EL (cell line): ENCODE results near the gene CHMP5.

Source experiments
- DNase-seq: peaks from one replicate; pipeline ENCODE4 v3.0.0-alpha.2; 2016

Gene CHMP5

DNA sequence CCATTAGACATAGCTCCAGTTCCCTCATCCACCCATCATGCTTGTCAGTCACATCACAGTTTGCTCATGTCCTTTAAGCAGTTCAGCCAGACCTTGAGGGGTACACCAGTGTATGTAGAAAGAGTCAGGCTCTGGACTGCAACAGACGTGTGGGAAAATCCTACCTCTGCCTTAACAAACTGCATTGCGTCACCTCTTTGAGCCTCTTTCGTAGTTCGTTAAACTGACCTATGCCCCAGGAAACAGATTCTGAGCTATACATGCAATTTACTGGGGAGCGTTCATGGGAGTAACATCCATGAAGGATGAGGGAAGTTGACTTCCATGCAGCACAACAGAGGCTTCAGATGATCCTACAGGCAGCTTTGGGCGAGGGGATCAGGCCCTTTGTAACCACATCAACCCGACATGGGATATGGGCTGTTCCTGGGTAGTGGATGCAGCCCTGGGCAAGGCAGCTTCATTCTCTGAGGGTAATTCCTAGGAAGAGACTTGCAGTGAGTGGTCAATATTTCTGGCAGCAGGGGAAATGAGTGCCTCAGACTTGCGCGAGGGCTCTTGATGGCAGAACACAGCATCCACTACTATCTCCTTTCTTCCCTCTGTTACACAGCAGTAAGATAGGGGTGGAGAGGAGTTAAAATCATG lies 20.6 kb upstream of the CHMP5 start:
- no peak for DNase-seq

DNA sequence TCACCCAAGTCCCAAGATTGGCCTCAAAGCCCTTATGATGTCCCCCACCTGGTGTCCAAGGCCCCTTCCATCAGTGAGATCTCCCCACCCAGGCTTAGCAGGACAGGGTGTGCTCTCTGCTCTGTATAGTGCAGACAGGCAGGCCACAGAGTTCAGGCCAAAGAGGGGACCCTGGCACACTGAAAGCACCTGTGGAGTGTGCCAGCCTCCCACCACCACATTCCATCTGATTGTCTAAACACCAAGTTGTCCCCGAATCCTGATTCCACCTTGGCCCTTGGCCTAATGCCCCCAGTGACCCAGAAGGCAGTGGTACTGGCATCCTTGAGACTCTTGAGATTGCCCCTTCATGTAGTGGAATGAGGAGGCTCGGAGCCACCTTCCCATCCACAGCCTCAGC lies 19.5 kb upstream of the CHMP5 start:
- no peak for DNase-seq

DNA sequence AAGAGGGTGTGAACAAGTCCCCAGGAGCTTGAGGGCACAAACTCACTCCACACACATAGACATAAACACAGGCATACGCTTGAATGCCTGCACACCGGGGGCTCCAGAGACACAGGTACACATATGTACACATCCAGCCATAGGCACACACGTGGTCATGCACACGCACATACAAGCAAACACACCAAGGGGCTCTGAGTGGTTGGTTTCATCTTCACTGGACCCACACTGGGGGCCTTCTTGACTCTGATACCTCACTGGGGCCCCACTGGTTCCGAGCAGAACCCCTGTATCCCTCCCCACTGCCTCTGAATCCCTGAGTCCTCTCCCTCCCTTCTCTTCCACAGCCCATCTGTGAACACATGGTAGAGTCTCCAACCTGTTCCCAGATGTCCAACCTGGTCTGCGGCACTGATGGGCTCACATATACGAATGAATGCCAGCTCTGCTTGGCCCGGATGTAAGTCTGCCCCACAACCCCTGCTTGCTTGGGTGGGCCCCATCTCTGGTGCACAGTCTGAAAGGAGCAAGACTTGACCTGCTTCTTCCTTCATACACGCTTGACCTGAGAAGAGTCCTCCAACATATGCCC lies 18.5 kb upstream of the CHMP5 start:
- DNase-seq: no peak

DNA sequence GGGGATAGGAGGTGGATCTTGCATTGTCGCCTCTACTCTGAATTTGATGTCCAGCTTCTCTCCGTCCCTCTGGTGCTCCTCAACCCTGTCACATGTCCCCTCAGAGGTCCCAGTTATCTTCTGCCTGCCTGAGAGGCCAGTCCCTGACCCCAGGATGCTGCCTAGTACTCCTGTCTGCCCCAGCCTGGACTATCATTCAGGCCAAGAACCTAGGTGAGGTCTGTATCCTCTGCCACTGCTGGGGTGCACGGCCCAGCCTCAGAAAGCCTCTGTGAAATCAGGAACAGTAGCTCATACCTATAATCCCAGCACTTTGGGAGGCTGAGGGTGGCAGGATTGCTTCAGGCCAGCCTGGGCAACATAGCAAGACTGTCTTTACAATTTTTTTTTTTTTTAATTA lies 16.2 kb upstream of the CHMP5 start:
- DNase-seq: no peak

- no peak for DNase-seq
Measured at GRCh38 chr9:33249087-33249658, 15.7 kb upstream of the CHMP5 start.

DNA sequence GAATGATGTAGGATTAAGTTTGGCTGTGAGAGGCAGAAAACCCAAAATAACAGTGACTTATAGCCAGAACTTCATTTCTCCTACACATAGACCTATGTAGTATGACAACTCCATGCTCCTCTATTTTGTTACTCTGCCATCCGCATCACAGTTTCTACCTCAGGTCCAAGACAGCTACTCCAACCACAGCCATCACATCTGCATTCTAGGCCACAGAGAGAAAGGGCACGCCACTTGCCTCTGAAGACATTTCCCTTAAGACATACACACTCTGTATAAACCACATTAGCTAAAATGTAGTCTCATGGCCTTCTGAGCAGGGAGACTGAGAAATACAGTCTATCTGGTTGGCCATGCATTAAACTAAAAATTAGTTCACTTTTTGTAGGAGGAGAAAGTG lies 14.9 kb upstream of the CHMP5 start:
- DNase-seq: no peak

GRCh38 chr9:33250458-33250995 lies 14.3 kb upstream of the CHMP5 start:
- DNase-seq: peak; percentile 57

DNA sequence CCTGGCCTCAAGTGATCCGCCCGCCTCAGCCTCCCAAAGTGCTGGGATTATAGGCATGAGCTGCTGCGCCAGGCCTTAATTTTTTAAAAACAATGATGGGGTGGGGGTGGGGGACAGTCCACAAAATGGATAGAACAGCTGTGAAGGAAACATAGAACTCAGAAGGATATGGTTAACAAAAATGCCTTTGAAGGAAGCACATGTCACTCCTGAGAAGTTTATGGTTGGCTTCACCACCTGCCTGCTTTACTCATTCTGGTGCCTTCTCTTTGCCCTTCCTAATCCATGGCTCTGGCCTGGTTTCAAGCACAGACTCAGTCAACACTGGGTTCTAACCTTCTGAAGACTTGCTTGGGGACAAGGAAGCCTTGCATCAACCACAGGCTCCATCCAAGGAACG lies 10.6 kb upstream of the CHMP5 start:
- DNase-seq: no peak

DNA sequence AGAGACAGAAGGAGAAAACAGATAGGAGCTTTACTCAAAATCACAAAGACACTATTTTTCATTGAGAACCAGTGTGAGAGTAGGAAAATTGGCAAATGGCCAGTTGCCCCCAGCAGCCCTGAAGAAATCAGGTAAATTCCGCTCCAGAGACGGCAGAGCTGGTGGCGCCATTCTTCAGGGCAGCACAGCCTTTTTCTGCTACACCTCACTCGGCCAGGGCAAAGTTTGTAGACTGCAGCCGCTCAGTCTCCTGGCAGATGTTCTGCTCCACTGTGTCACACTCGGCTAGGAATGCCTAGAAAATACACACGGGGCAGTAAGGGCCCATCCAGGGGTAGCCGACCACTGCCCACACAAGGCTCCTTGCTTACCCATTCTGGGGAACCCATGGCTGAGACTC lies 9.8 kb upstream of the CHMP5 start:
- no peak for DNase-seq

- DNase-seq: no peak
Measured at GRCh38 chr9:33255471-33255870, 9.4 kb upstream of the CHMP5 start.

DNA sequence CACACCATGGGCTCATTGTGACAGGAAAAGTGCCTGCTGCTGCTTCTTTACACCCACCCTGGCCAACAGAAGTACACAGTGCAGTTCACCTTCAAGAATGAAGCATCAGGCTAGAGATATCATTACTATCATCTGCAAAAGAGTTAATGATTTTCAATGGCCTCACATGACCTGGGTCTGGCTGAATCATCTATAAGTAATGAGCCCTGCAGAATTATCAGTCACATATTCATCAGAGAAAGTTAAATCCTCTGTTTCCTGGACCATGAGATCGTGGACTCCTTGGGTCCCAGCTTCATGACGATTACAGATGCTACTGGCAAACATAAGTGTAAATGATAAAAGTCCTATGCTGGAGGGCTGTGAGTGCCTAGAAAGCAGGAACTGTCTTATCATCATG lies 8.6 kb upstream of the CHMP5 start:
- DNase-seq: no peak

- DNase-seq: no peak
Measured at GRCh38 chr9:33257276-33257675, 7.6 kb upstream of the CHMP5 start.

DNA sequence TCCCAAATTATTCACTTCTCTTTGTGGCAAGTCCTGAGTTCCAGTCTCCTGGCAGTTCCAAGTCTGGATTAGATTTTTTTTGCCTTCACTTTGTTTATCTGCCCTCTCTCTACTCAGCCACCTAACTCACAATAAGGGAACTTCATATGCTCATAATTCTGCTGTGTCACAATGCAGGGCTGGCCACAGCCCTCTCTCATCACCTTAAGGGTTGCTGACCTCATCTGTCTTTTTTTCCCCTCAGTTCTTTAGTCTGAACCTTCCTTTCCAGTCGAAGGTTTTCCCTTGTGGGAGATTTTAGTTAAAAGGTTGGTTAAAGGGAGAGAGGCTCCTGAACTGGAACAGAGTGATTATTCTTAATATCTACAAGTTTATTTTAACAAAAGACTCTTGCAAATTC lies 4.5 kb upstream of the CHMP5 start:
- no peak for DNase-seq

DNA sequence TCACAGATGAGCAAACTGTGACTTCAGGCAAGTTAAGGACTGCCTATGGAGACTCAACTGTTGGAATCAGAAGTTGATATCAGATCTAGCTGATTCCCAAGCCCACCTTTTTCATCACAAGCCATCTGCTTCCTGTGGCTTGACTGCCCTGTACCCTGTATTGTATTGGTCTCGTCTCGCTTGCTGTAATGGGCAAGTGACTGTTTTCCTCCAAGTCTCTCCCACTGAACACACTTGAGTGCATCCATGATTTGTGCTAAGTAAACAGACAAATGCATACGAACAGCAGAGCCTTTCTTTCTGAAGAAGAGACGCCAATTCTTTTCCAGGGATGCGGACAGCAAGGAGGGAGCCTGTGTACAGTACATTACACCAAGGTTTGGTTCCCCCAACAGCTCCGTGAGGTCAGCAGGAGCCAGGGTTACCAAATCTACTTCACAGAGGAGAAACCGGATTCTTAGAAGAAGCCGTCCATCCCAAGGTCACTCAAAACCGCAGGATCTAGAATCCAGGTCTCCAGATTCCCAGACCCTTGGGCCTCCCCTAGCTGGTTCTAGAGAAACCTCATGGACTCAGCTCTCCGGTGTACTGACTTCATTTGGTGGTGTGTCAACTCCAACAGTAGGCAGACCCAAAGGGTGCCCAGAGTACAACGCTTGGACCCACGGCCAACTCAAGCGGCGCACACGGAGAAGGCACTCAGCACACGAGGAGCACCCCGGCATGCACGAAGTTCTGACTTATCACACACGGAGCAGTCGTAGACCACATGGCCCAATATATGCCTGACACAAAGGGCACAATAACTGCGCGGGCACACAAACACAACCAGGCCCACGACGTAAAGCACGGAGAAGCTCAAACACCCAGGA lies 1.5 kb upstream of the CHMP5 start:
- peak; percentile 44 for DNase-seq

GRCh38 chr9:33264003-33264472 lies 811 bp upstream of the CHMP5 start:
- peak; percentile 39 for DNase-seq

DNA sequence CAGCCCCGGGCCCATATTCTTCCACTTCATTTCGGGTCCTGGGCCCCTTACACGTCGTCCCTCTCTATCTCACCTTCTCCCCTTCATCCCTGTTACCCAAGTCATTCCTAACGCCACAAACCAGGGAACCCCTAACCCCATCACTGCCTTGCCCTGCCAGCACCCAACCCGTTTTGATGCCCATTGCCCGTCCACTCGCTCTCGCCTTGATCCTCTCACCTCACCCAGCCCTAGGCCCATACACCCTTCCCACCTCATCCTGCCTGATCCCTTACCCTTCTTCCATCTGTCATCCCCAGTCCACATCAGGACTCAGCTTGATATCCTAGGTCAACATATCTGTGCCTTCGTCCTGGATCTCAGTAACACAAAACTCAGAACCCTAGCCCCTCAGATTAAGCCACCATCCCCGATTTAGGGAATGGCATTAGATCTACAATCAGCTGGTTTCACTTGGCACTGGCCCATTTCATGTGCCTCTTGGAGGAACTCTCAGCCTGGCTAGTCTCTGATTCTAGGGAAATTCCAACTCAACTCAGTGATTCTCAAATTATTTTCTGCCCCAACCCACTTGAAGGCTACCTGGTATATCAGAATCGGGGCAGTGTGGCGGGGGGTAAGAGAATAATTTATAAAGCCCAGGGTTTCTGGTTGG lies 489 bp downstream of the CHMP5 start:
- DNase-seq: peak; percentile 15

DNA sequence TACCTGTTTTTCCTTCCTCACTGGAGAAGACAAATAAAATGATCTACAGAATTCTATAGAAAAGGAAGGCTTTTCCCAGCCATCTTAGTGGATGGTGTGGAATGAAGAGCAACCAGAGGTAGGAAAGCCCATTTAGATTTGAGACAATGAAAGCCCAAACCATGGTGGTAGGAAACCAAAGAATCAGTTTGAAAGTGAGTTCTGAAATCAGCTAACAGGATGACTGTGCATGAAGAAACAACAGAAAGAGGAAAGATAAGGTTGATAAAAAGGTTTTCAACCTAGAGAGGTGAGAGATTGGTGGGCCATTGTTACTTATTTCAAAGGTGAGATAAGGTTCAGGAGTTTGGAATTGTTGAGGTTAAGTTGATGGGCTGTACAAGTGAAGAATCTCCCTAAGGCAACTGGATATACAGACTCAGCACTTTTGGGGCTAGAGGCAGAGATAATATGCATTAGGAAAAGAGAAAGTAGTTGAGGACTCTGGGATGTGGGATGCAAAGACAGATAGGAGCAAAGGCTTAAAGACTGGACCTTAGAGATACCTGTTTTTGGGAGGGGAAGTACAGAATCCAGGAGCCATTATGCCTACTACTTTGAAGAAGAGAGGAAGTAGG lies 2.4 kb downstream of the CHMP5 start:
- no peak for DNase-seq

DNA sequence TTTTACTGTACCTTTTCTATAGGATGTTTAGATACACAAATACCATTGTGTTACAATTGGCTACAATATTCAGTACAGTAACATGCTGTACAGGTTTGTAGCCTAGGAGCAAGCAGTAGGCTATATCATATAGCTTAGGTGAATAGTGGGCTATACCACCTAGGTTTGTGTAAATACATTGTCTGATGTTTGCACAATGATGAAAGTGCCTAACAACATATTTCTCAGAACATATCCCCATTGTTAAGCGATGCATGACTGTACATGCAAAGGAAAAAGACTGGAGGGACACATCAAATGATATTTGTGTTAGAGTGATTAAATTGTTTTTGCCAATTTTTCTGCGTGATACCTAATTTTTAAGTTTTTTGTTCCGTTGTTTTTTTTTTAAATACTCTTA lies 5.3 kb downstream of the CHMP5 start:
- DNase-seq: no peak

DNA sequence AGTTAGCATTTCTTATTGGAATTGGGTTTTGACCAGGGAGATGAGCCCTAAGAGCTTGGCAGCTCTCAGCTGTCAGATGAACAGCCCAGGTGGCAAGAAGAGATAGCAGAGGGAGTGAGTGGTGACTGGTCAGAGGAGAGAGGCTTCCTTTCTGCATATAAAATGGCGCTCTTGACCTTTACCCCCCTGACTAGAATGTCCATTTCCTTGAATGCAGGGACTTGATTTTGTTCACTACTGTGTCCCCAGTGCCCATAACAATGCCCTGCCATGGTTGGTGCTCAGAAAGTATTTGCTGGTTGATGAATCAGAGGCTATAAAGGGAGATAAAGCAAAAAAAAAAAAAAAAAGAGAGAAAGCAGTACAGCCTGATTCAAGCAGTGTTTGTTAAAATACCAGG lies 7.2 kb downstream of the CHMP5 start:
- peak; percentile 18 for DNase-seq

GRCh38 chr9:33273266-33273971 lies 8.6 kb downstream of the CHMP5 start:
- no peak for DNase-seq

DNA sequence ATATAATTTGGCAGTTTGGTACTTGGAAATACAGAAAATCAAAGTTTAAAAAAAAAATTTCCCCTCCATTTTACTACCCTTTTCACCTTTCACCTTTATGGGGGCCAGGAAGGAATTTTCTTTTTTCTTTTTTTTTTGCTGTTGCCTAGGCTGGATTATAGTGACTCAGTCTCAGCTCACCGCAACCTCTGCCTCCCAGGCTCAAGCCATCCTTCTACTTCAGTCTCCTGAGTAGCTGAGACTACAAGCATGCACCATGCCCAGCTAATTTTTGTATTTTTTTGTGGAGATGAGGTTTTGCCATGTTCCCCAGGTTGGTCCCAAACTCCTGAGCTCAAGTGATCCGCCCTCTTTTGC lies 9.1 kb downstream of the CHMP5 start:
- DNase-seq: peak; percentile 16

DNA sequence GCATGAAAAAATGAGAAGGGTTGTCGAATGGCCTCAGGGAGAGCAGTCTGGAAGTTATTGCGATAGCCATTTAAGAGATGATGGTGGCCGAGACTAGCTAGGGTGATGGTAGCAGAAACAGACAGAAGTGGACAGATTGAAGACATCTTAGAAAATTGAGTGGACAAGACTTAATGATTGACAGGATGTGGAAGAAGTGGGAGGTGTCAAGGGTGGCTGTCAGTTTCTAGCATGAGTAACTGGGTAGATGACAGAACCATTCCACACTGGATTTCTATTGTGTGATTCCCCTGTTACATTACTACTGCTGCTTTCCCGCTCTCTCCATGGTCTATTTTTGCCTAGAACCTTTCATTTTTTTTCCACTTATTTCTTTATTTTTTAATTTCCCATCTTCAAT lies 12.6 kb downstream of the CHMP5 start:
- DNase-seq: no peak
